ENCODE measurements around the gene MELTF. TPM values are rescaled to one million over a fixed set of nuclear protein-coding genes. Genes with fewer than 3 reads are reported as not detected.

Gene MELTF
- total RNA-seq, 4 donors from 2014 or later: 0.77 to 18.0 (median 6.3) TPM

- intact Hi-C loops (cut with DNase I; ENCODE audit: low total_unique reads): no loop called here
These were observed 67.3 kb downstream of the MELTF start for GRCh38 chr3:196962108-196962929.

GRCh38 chr3:196954832-196955231, 74.8 kb downstream of the MELTF start:
- no peaks in the 10 kb centered on the region for H3K36me3 ChIP-seq
- intact Hi-C loops (cut with DNase I; ENCODE audit: low total_unique reads): no loop called here
- no peak overlapping the region for H3K27ac ChIP-seq
- H3K27me3 ChIP-seq: no peaks in the 10 kb centered on the region
- H3K4me1 ChIP-seq: no peaks in the 10 kb centered on the region
- TF ChIP-seq, protein P1, sequence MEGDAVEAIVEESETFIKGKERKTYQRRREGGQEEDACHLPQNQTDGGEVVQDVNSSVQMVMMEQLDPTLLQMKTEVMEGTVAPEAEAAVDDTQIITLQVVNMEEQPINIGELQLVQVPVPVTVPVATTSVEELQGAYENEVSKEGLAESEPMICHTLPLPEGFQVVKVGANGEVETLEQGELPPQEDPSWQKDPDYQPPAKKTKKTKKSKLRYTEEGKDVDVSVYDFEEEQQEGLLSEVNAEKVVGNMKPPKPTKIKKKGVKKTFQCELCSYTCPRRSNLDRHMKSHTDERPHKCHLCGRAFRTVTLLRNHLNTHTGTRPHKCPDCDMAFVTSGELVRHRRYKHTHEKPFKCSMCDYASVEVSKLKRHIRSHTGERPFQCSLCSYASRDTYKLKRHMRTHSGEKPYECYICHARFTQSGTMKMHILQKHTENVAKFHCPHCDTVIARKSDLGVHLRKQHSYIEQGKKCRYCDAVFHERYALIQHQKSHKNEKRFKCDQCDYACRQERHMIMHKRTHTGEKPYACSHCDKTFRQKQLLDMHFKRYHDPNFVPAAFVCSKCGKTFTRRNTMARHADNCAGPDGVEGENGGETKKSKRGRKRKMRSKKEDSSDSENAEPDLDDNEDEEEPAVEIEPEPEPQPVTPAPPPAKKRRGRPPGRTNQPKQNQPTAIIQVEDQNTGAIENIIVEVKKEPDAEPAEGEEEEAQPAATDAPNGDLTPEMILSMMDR (IDR thresholded peaks at IDR 0.05): no peak
- no peak for TF ChIP-seq POLR2A (IDR thresholded peaks at IDR 0.05)
- no peak for DNase-seq
- H3K4me3 ChIP-seq: no peak overlapping the region
- no peaks in the 10 kb centered on the region for H3K9me3 ChIP-seq

More at GRCh38 chr3:196962108-196962929, 67.3 kb downstream of the MELTF start:
- H3K4me3 ChIP-seq: no peak overlapping the region
- no peak for TF ChIP-seq POLR2A (IDR thresholded peaks at IDR 0.05)
- TF ChIP-seq, protein P1 (IDR thresholded peaks at IDR 0.05): no peak
- no peaks in the 10 kb centered on the region for H3K36me3 ChIP-seq
- H3K9me3 ChIP-seq: no peaks in the 10 kb centered on the region
- H3K27ac ChIP-seq: no peak overlapping the region
- H3K4me1 ChIP-seq: no peaks in the 10 kb centered on the region
- DNase-seq: no peak
- H3K27me3 ChIP-seq: no peaks in the 10 kb centered on the region

Other genes with a start within 250 kb of the MELTF start
- 100 to 1,000 TPM in 1 of 4 donors, 10 to 100 TPM in 3; 31.8 to 130 (median 59.6) TPM for gene SENP5, start 161.9 kb downstream of the MELTF start, total RNA-seq
- gene NCBP2, start 87.3 kb downstream of the MELTF start, total RNA-seq: 10 to 100 TPM in 3 of 4 donors, 1 to 10 TPM in 1; 4.1 to 67.2 (median 49.5) TPM
- gene PIGZ, start 61.0 kb downstream of the MELTF start, total RNA-seq: 10 to 100 TPM in 1 of 4 donors, 1 to 10 TPM in 2, under 1 TPM in 1; 0.29 to 21.5 (median 2.3) TPM

All from uterus (tissue), 4 donors.